Endodermal cell (in vitro differentiated cells): ENCODE data around the gene MED29. TPM values are rescaled to one million over a fixed set of nuclear protein-coding genes. Genes with fewer than 3 reads are reported as not detected.

Experiments used
- DNase-seq: peaks from one replicate; pipeline ENCODE4 v3.0.0-alpha.2; 2017
- H3K27ac ChIP-seq: 2 replicates; pipeline ENCODE4 v1.5.1; 2013; ENCODE audit warnings: mild to moderate bottlenecking, low read depth, low read length, moderate library complexity
- H3K27me3 ChIP-seq: 2 replicates; pipeline ENCODE4 v1.6.1; 2013; ENCODE audit warnings: mild to moderate bottlenecking, low read length, moderate library complexity; ENCODE audit not compliant: insufficient read depth, control insufficient read depth, poor library complexity, severe bottlenecking
- H3K36me3 ChIP-seq: 2 replicates; pipeline ENCODE4 v1.7.0; 2013; ENCODE audit warnings: mild to moderate bottlenecking, low read length, moderate library complexity; ENCODE audit not compliant: control insufficient read depth, insufficient read depth
- H3K4me1 ChIP-seq: one replicate; pipeline ENCODE4 v1.7.0; 2013; ENCODE audit warnings: low read length; ENCODE audit not compliant: control insufficient read depth, insufficient read depth
- H3K4me3 ChIP-seq: 2 replicates; pipeline ENCODE4 v1.5.1; 2013; ENCODE audit warnings: mild to moderate bottlenecking, low read length, moderate library complexity
- H3K9ac ChIP-seq: 2 replicates; pipeline ENCODE4 v1.6.1; 2013; ENCODE audit warnings: mild to moderate bottlenecking, low read length, moderate library complexity; ENCODE audit not compliant: poor library complexity, severe bottlenecking; ENCODE audit errors: extremely low read depth
- H3K9me3 ChIP-seq: 2 replicates; pipeline ENCODE4 v1.6.1; 2013; ENCODE audit warnings: mild to moderate bottlenecking, low read length, moderate library complexity; ENCODE audit not compliant: control insufficient read depth
- H3K27ac Mint-ChIP-seq: 2 replicates; pipeline ENCODE4 v1.8.0; 2020; ENCODE audit warnings: mixed read lengths
- H3K27me3 Mint-ChIP-seq: 2 replicates; pipeline ENCODE4 v1.8.0; 2021; ENCODE audit warnings: mild to moderate bottlenecking, mixed read lengths; ENCODE audit not compliant: insufficient read depth
- H3K36me3 Mint-ChIP-seq: 2 replicates; pipeline ENCODE4 v1.8.0; 2020; ENCODE audit warnings: low read depth, mixed read lengths
- H3K4me1 Mint-ChIP-seq: 2 replicates; pipeline ENCODE4 v1.8.0; 2020; ENCODE audit warnings: mixed read lengths
- H3K4me3 Mint-ChIP-seq: 2 replicates; pipeline ENCODE4 v1.8.0; 2020; ENCODE audit warnings: mild to moderate bottlenecking, moderate library complexity, mixed read lengths
- H3K9me3 Mint-ChIP-seq: 2 replicates; pipeline ENCODE4 v1.8.0; 2020; ENCODE audit warnings: mild to moderate bottlenecking, mixed read lengths
- WGBS, 2 experiments: methylation state at CpG; one replicate each; pipeline versions ENCODE4 v1.1.5 to v1.1.7; 2013; ENCODE audit warnings: missing lambda C conversion rate in 2 of 2, mixed read lengths in 1 of 2; ENCODE audit not compliant: insufficient coverage in 1 of 2, insufficient read length in 1 of 2; 5-methylcytosine and 5-hydroxymethylcytosine counted together
- total RNA-seq, 2 donors: library from RNA; stranded (reverse); fragmentation: NEBNext Ultra II Directional in 1 of 2; extraction: Animal tissue kit (Norgen Biotek cat#: 25700) in 1 of 2; gene quantifications; 2 replicates in 1 of 2; 3 replicates in 1 of 2; pipeline ENCODE4 v1.2.1, GENCODE V29; 2021
- TF ChIP-seq, protein P1 (sequence below): fragments of 200-600 bp; sonication (generic); conservative IDR thresholded peaks from 2 replicates; pipeline ENCODE4 v1.5.0; 2021; ENCODE audit warnings: antibody characterized with exemption, mild to moderate bottlenecking

Gene MED29
- total RNA-seq, 2 donors from 2014 or later, result 32.6 to 38.9 TPM

GRCh38 chr19:39401549-39402345, 10.6 kb downstream of the MED29 start:
- TF ChIP-seq, protein P1, sequence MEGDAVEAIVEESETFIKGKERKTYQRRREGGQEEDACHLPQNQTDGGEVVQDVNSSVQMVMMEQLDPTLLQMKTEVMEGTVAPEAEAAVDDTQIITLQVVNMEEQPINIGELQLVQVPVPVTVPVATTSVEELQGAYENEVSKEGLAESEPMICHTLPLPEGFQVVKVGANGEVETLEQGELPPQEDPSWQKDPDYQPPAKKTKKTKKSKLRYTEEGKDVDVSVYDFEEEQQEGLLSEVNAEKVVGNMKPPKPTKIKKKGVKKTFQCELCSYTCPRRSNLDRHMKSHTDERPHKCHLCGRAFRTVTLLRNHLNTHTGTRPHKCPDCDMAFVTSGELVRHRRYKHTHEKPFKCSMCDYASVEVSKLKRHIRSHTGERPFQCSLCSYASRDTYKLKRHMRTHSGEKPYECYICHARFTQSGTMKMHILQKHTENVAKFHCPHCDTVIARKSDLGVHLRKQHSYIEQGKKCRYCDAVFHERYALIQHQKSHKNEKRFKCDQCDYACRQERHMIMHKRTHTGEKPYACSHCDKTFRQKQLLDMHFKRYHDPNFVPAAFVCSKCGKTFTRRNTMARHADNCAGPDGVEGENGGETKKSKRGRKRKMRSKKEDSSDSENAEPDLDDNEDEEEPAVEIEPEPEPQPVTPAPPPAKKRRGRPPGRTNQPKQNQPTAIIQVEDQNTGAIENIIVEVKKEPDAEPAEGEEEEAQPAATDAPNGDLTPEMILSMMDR, result no peak
- Histone ChIP-seq H3K36me3 (peaks cover 3% of the 10 kb centered on the region), H3K27me3 (no peaks in the 10 kb centered on the region), H3K27ac (peak overlapping the region; percentile 96), H3K4me3 (peak overlapping the region; percentile 76), H3K4me1 (peaks cover 21% of the 10 kb centered on the region), H3K9me3 (no peaks in the 10 kb centered on the region), H3K9ac (peak overlapping the region; percentile 80)
- DNase-seq, result peak; percentile 73
- no peaks in the 10 kb centered on the region for H3K9me3 Mint-ChIP-seq
- peak overlapping the region; percentile 73 for H3K4me3 Mint-ChIP-seq
- no peaks in the 10 kb centered on the region for H3K27me3 Mint-ChIP-seq
- 79 to 90% methylated on average over 10 to 25 of the region's 25 CpGs for WGBS, 2 experiments
- peak overlapping the region; percentile 100 for H3K27ac Mint-ChIP-seq
- peaks cover 10% of the 10 kb centered on the region for H3K36me3 Mint-ChIP-seq
- peaks cover 46% of the 10 kb centered on the region for H3K4me1 Mint-ChIP-seq

DNA sequence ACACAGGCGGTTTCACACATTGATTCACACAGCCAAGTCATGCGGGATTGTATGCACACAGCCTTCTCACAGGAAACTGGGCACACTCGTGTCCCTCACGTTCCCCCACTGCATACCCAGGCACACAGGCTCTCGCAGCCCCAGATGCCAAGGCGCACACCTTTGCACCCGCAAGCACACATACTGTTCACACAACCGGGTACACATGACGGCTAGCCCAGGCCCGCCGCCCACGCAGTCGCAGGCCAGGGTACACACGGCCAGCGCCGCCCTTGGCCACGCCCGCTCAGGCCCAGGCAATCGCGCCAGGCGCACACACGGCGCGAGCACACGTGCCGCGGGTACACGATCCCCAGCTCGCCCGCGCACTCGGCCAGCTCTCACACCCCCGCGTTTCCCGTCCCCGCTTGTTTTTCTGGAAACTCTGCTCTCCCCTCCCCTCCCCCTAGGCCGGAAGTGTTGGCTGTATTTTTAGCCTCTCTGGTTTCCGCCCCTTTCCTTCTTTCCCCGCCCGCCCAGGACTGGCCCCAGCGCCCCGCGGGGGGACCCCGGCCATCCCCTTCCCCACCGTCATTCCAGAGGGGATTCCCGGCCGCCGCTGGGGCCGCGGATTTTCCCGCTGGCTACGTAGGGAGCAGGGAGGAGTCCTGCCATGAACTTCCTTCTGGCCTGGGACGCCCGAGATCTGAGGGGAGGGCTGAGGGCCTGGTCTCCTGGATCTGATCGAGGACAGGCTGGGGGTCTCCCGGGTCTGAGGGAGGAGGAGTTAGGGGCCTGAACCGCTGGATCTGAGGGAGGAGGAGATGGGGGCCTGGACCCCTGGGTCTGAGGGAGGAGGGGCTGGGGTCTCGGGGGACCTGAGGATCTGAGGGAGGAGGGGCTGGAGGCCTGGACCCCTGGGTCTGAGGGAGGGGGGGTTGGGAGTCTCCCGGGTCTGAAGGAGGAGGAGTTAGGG, 11.4 kb downstream of the MED29 start:
- Histone ChIP-seq H3K9ac (peak overlapping the region; percentile 80), H3K36me3 (peaks cover 3% of the 10 kb centered on the region), H3K4me3 (peak overlapping the region; percentile 76), H3K27ac (peak overlapping the region; percentile 96), H3K27me3 (no peaks in the 10 kb centered on the region), H3K4me1 (peaks cover 21% of the 10 kb centered on the region), H3K9me3 (no peaks in the 10 kb centered on the region)
- no peaks in the 10 kb centered on the region for H3K9me3 Mint-ChIP-seq
- H3K4me3 Mint-ChIP-seq, result peak overlapping the region; percentile 73
- DNase-seq, result peak; percentile 97
- H3K27ac Mint-ChIP-seq, result peak overlapping the region; percentile 100
- TF ChIP-seq, protein P1, result no peak
- H3K4me1 Mint-ChIP-seq, result peaks cover 46% of the 10 kb centered on the region
- 9 to 20% methylated on average over 24 to 59 of the region's 59 CpGs for WGBS, 2 experiments
- H3K36me3 Mint-ChIP-seq, result peaks cover 10% of the 10 kb centered on the region
- H3K27me3 Mint-ChIP-seq, result no peaks in the 10 kb centered on the region
